NT2/D1 (cell line): ENCODE data around the gene GLS2.

Source experiments
- YY1 ChIP-seq: IDR thresholded peaks from 2 replicates; pipeline ENCODE4 v1.6.1; 2011; ENCODE audit not compliant: insufficient read length, insufficient read depth
- ZNF274 ChIP-seq: IDR thresholded peaks from 2 replicates; pipeline ENCODE4 v1.6.1; 2011; ENCODE audit warnings: mild to moderate bottlenecking, low read depth, low read length

DNA sequence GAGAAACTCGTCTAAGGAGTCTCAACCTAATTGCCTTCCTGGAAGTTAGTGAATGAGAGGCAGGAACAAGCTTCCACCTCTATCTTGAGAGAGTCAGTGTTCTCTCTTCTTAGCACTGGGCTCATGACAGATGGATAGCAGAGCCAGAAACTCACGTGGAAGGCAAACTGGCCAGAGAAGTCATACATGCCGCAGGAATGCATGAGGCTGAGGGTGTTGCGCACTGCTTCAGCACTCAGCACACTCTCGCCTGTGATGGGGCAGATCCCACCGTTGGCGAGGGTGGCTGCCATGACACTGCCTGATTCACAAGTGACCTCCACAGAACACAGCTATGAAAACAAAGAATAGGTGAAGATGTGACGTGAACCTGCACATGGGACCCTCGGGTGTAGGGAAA, 13.6 kb downstream of the GLS2 start:
- TF ChIP-seq ZNF274 (no peak), YY1 (no peak)
